Lung (tissue), 12 donors: ENCODE measurements around the gene VSTM5. TPM values are rescaled to one million over a fixed set of nuclear protein-coding genes. Genes with fewer than 3 reads are reported as not detected.
A peak's percentile ranks its signal among the peaks of the same experiment; 100 is the strongest.

Experiments
- ATAC-seq: fragments of 200-7000 bp; cut with Tn5 transposase; one replicate; pipeline ENCODE4 v1.9.1; 2020; ENCODE audit warnings: moderate number of reproducible peaks; ENCODE audit not compliant: insufficient read depth, low FRiP score
- DNase-seq, 3 donors: peaks; one replicate each; pipeline ENCODE4 v3.0.0-alpha.2; 2013 to 2017
- H3K27ac ChIP-seq, 2 donors: one replicate each; pipeline ENCODE4 v1.5.1; 2013; ENCODE audit warnings: mild to moderate bottlenecking in 2 of 2, moderate library complexity in 2 of 2, control low read depth in 1 of 2, inconsistent platforms in 1 of 2, low read depth in 1 of 2, low read length in 1 of 2
- H3K27me3 ChIP-seq, 3 donors: one replicate each; pipeline ENCODE4 v1.5.1; 2013; ENCODE audit warnings: low read length in 2 of 3; ENCODE audit not compliant: control insufficient read depth in 3 of 3, insufficient read depth in 3 of 3
- H3K36me3 ChIP-seq, 4 donors: one replicate each; pipeline ENCODE4 v1.5.1; 2013; ENCODE audit warnings: low read length in 4 of 4, mild to moderate bottlenecking in 1 of 4, moderate library complexity in 1 of 4; ENCODE audit not compliant: control insufficient read depth in 4 of 4, insufficient read depth in 4 of 4
- H3K4me1 ChIP-seq, 5 donors: one replicate each; pipeline ENCODE4 v1.5.1; 2013; ENCODE audit warnings: low read length in 5 of 5, mild to moderate bottlenecking in 2 of 5, moderate library complexity in 1 of 5; ENCODE audit not compliant: control insufficient read depth in 5 of 5, insufficient read depth in 5 of 5
- H3K4me3 ChIP-seq: one replicate; pipeline ENCODE4 v1.5.1; 2013; ENCODE audit warnings: mild to moderate bottlenecking, control low read depth, moderate library complexity
- H3K9ac ChIP-seq, 2 donors: one replicate each; pipeline ENCODE4 v1.5.1; 2013; ENCODE audit warnings: low read length in 2 of 2, control low read depth in 1 of 2; ENCODE audit not compliant: insufficient read depth in 1 of 2
- H3K9me3 ChIP-seq, 4 donors: one replicate each; pipeline ENCODE4 v1.5.1; 2013; ENCODE audit warnings: low read length in 3 of 4, mild to moderate bottlenecking in 1 of 4, moderate library complexity in 1 of 4; ENCODE audit not compliant: control insufficient read depth in 4 of 4, insufficient read depth in 3 of 4
- WGBS, 2 donors: extraction: QIAGEN DNeasy Blood & Tissue Kit; methylation state at CpG; one replicate each; pipeline ENCODE4 v1.1.7; 2013; 5-methylcytosine and 5-hydroxymethylcytosine counted together
- polyA plus RNA-seq, 2 donors: library from polyadenylated mRNA; stranded (reverse); fragments of 200-250 nt; gene quantifications; one replicate each; pipeline ENCODE4 v1.2.1, GENCODE V29; 2013
- total RNA-seq, 2 donors: library from RNA; depleted of rRNA in 1 of 2; stranded (reverse); fragments of >200 nt in 1 of 2; gene quantifications; one replicate each; pipeline ENCODE4 v1.2.1, GENCODE V29; 2014 to 2021
- TF ChIP-seq, protein P1 (sequence below): IDR thresholded peaks from 2 replicates; pipeline ENCODE4 v1.5.1; 2012; ENCODE audit warnings: mild to moderate bottlenecking; ENCODE audit errors: control extremely low read depth, extremely low read depth
- donor health status: control.
- donor health status: control.
- donor health status: Bipolar disorder and iron deficiency.
- donor health status: healthy.
- donor health status: DM: yes; HTN: yes; CAD: no.

VSTM5 gene
- total and polyA plus RNA-seq, 4 donors, result 0.08 to 0.58 (median 0.25) TPM

DNA sequence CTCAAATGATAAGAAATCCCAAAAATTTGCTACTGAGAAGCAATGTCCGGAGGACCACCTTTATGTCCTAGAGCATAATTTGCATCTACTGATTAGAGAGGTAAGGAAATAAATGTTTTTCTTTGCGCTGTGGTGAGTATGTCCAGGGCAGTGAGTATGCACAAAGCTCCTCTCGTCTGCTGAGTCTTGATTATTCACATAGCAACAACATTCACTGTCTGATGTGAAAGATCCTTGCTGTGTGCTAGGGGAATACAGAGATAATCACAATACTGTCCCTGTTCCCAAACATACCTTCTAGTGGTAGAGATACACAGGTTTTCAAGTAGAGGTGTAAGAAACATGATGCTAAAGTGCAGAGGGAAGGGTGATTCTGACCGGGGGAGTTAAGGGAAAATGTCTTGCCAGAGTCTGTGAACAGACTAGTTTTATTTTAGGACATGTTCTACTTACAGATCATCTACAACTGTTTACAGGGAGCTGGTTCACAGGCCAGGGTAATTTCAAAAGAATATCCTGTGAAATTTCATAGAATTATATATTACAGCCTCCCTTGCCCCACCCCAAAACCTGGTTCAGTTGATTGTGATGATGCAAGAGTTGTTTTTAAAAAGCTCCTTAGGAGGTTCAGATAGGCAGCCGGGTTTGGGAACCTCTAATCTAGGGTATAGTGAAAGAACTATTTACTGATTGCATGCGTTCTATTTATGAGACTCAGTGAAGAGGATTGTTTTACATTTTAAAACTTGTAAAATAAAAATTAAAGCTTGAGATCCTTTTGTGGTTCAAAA is 53.8 kb downstream of the VSTM5 start:
- Histone ChIP-seq H3K9me3 (no peaks in the 10 kb centered on the region), H3K27me3 (no peaks in the 10 kb centered on the region), H3K36me3 (peaks cover 24 to 50% (median 31%) of the 10 kb centered on the region in 4 donors), H3K4me1 (peaks cover 0 to 3% (median 0%) of the 10 kb centered on the region in 5 donors), H3K9ac (no peak overlapping the region), H3K27ac (no peak overlapping the region), H3K4me3 (no peak overlapping the region)
- ATAC-seq, result no peak
- WGBS, 2 donors, result 93 to 97% methylated on average over 6 of the region's 6 CpGs
- TF ChIP-seq, protein P1, sequence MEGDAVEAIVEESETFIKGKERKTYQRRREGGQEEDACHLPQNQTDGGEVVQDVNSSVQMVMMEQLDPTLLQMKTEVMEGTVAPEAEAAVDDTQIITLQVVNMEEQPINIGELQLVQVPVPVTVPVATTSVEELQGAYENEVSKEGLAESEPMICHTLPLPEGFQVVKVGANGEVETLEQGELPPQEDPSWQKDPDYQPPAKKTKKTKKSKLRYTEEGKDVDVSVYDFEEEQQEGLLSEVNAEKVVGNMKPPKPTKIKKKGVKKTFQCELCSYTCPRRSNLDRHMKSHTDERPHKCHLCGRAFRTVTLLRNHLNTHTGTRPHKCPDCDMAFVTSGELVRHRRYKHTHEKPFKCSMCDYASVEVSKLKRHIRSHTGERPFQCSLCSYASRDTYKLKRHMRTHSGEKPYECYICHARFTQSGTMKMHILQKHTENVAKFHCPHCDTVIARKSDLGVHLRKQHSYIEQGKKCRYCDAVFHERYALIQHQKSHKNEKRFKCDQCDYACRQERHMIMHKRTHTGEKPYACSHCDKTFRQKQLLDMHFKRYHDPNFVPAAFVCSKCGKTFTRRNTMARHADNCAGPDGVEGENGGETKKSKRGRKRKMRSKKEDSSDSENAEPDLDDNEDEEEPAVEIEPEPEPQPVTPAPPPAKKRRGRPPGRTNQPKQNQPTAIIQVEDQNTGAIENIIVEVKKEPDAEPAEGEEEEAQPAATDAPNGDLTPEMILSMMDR, result no peak
- no peak for DNase-seq

DNA sequence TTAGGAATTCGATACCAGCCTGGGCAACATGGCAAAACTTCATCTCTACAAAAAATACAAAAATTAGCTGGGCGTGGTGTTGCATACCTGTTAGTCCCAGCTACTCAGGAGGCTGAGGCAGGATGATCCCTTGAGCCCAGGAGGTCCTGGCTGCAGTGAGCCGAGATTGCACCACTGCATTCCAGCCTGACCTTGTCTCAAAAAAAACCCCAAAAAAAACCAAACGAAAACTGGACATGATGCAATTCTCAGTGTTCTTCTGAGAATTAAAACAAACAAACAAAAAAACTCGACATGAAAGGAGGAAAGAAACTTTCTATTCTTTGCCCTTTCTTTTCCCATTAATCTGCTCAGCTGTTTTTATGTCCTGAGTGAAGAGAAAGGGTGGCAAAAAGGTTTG is 58.9 kb downstream of the VSTM5 start:
- Histone ChIP-seq H3K27ac (no peak overlapping the region), H3K9me3 (no peaks in the 10 kb centered on the region), H3K4me1 (peaks cover 2 to 9% (median 5%) of the 10 kb centered on the region in 5 donors), H3K4me3 (no peak overlapping the region), H3K36me3 (peaks cover 19 to 57% (median 28%) of the 10 kb centered on the region in 4 donors), H3K9ac (no peak overlapping the region), H3K27me3 (no peaks in the 10 kb centered on the region)
- no peak for ATAC-seq
- WGBS, 2 donors, result 78% methylated on average over 5 of the region's 5 CpGs
- TF ChIP-seq, protein P1, result no peak
- no peak for DNase-seq

DNA sequence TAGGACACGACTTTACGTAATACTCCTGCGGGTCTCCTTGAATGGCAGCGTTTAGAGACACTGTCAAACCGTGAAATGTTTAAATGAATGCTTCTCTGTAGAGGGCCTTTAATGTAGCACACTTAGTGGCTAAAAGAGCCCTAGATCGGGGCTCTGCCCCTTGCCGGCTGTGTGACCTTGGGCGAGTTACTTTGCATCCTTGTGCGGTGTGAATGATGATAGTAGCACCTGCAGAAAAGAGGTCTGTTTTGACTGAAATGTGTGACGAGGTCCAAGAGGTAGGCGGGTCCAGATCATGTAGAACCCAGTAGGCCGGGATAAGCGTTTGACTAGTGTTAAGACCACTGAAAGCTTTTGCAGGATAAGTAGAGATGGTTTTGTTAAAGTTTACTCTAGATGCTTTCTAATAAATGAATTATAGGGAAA is 65.5 kb downstream of the VSTM5 start:
- TF ChIP-seq, protein P1, result no peak
- ATAC-seq, result peak; percentile 0
- WGBS, 2 donors, result 1% methylated on average over 13 of the region's 13 CpGs
- peak overlapping the region; percentile 94 to 96 for H3K27ac ChIP-seq
- peaks cover 2 to 17% (median 9%) of the 10 kb centered on the region in 4 donors for H3K36me3 ChIP-seq
- H3K27me3 ChIP-seq, result no peaks in the 10 kb centered on the region
- H3K4me3 ChIP-seq, result peak overlapping the region; percentile 96
- peaks cover 8 to 25% (median 16%) of the 10 kb centered on the region in 5 donors for H3K4me1 ChIP-seq
- H3K9me3 ChIP-seq, result no peaks in the 10 kb centered on the region
- H3K9ac ChIP-seq, result peak overlapping the region; percentile 96 to 98
- DNase-seq, result peak in 1 of 3 donors; percentile 40
